Measurements from ENCODE around the gene CGB7. TPM values are rescaled to one million over a fixed set of nuclear protein-coding genes. Genes with fewer than 3 reads are reported as not detected.

The CGB7 gene
- total and polyA plus RNA-seq, 12 donors, result 0.13 to 0.97 (median 0.21) TPM; not detected in 8

- intact Hi-C loops (cut with DNase I), result no loop called here
- no peaks in the 10 kb centered on the region for H3K9me3 ChIP-seq (replicated peaks in 1 of 3)
- no peaks in the 10 kb centered on the region for H3K36me3 ChIP-seq (replicated peaks in 1 of 2)
- TF ChIP-seq, protein P1, sequence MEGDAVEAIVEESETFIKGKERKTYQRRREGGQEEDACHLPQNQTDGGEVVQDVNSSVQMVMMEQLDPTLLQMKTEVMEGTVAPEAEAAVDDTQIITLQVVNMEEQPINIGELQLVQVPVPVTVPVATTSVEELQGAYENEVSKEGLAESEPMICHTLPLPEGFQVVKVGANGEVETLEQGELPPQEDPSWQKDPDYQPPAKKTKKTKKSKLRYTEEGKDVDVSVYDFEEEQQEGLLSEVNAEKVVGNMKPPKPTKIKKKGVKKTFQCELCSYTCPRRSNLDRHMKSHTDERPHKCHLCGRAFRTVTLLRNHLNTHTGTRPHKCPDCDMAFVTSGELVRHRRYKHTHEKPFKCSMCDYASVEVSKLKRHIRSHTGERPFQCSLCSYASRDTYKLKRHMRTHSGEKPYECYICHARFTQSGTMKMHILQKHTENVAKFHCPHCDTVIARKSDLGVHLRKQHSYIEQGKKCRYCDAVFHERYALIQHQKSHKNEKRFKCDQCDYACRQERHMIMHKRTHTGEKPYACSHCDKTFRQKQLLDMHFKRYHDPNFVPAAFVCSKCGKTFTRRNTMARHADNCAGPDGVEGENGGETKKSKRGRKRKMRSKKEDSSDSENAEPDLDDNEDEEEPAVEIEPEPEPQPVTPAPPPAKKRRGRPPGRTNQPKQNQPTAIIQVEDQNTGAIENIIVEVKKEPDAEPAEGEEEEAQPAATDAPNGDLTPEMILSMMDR (IDR thresholded peaks at IDR 0.05), result no peak
- TF ChIP-seq POLR2A (IDR thresholded peaks at IDR 0.05), result no peak
- no peak overlapping the region for H3K27ac ChIP-seq
- H3K27me3 ChIP-seq, result peaks cover 42% of the 10 kb centered on the region
- peaks cover 0 to 6% of the 10 kb centered on the region in 2 donors for H3K4me1 ChIP-seq (replicated peaks in 1 of 2)
- H3K4me3 ChIP-seq, result no peak overlapping the region
- 90 to 96% (median 91%) methylated on average over 9 of the region's 9 CpGs for WGBS, 4 donors
- DNase-seq, result no peak
Observed at GRCh38 chr19:49069026-49069425, 11.5 kb upstream of the CGB7 start.

DNA sequence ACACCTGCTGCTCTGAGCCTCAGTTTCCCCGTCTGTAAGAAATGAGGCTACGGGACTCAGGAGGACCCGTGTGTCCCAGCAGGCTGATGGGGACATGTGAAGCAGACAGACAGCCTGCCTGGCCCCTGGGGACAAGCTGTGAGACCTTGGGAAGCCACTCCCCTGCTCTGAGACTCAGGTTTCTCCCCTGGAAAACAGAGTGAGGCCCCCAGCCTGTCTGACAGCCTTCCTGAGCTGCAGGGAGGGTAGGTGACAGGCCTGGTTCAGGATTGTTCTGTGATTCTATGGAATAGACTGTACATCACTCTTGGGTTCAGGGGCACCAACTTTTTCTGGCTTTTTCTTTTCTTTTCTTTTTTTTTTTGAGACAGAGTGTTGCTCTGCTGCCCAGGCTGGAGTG lies 10.0 kb upstream of the CGB7 start:
- TF ChIP-seq, protein P1 (IDR thresholded peaks at IDR 0.05), result no peak
- no peak for TF ChIP-seq POLR2A (IDR thresholded peaks at IDR 0.05)
- H3K9me3 ChIP-seq (replicated peaks in 1 of 3), result no peaks in the 10 kb centered on the region
- H3K36me3 ChIP-seq (replicated peaks in 1 of 2), result no peaks in the 10 kb centered on the region
- H3K4me1 ChIP-seq (replicated peaks in 1 of 2), result peaks cover 0 to 6% of the 10 kb centered on the region in 2 donors
- no peak overlapping the region for H3K4me3 ChIP-seq
- peaks cover 29% of the 10 kb centered on the region for H3K27me3 ChIP-seq
- no peak for DNase-seq
- no peak overlapping the region for H3K27ac ChIP-seq
- intact Hi-C loops (cut with DNase I), result no loop called here
- 27 to 48% (median 36%) methylated on average over 2 to 3 of the region's 3 CpGs; no CpG with 5 or more reads in 1 of the 4 donors for WGBS, 4 donors

GRCh38 chr19:49065905-49066512 lies 8.5 kb upstream of the CGB7 start:
- 49 to 61% (median 56%) methylated on average over 8 to 13 of the region's 13 CpGs for WGBS, 4 donors
- peaks cover 0 to 6% of the 10 kb centered on the region in 2 donors for H3K4me1 ChIP-seq (replicated peaks in 1 of 2)
- no peak for DNase-seq
- H3K36me3 ChIP-seq (replicated peaks in 1 of 2), result no peaks in the 10 kb centered on the region
- H3K9me3 ChIP-seq (replicated peaks in 1 of 3), result no peaks in the 10 kb centered on the region
- TF ChIP-seq, protein P1 (IDR thresholded peaks at IDR 0.05), result no peak
- TF ChIP-seq POLR2A (IDR thresholded peaks at IDR 0.05), result no peak
- H3K27ac ChIP-seq, result no peak overlapping the region
- H3K27me3 ChIP-seq, result peaks cover 16% of the 10 kb centered on the region
- no peak overlapping the region for H3K4me3 ChIP-seq
- intact Hi-C loops (cut with DNase I), result no loop called here

DNA sequence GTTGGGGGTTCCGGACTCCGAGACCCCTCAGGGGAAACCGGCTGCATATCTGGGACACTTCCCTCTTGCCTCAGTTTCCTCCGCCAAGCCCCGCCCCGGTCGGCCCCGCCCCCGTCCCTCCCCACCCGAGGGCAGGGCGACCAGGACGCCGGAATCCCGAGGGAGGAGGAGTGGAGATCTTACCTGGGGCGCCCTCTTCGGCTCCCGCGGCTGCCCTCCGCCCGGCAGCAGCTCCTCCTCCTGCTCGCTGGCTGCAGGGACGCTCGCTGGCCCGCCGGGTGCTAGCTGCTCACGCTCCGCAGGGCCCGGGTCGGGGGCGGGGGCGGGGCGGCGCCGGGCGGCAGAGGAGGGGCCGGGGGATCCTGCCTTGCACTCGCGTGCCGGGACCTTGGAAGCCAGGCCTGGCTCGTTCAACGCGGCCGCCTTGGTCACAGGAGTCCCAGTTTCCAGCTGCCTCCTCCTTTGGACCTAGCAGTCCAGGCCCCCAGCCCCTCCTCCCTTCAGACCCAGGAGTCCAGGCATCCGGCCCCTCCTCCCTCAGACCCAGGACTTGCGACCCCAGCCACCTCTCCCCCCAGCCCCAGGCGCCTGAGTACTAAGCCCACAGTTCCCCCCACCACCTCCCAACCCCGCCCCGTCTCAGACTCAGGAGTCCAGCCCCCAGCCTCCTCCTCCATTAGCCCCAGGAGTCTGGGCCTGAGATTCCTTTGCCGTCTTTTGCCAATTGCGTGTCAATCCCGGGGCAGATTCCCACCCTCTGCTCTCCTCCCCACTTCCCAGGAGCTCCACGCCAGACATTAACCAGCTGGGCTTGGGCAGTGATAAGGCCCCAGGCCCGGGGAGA lies 7.4 kb upstream of the CGB7 start, which contains the start of gene NTF4:
Gene NTF4 (minus strand): TSS at position 51 of the 844 bp plus-strand sequence. CDS start 2,821 bp downstream, outside the sequence.
- Histone ChIP-seq H3K27me3 (peaks cover 7% of the 10 kb centered on the region), H3K4me3 (no peak within 1 kb of the TSS), H3K9me3 (replicated peaks in 1 of 3) (no peaks in the 10 kb centered on the region), H3K4me1 (replicated peaks in 1 of 2) (peaks cover 0 to 6% of the 10 kb centered on the region in 2 donors), H3K27ac (no peak within 1 kb of the TSS), H3K36me3 (replicated peaks in 1 of 2) (no peaks in the 10 kb centered on the region)
- TF ChIP-seq, protein P1 (IDR thresholded peaks at IDR 0.05), result no peak
- no peak for TF ChIP-seq POLR2A (IDR thresholded peaks at IDR 0.05)
- intact Hi-C loops (cut with DNase I), result no loop called here
- 7 to 37% (median 13%) methylated on average over 5 to 53 of the region's 53 CpGs for WGBS, 4 donors
- no peak for DNase-seq

Data from adrenal gland (tissue), 12 donors.